NCI-H524 (cell line): ENCODE data around the gene SNRK.

Experiments used
- DNase-seq, 2 experiments: peaks; one replicate each; lab custom pipeline; 2025; lab: John Stamatoyannopoulos, UW

SNRK gene

DNA sequence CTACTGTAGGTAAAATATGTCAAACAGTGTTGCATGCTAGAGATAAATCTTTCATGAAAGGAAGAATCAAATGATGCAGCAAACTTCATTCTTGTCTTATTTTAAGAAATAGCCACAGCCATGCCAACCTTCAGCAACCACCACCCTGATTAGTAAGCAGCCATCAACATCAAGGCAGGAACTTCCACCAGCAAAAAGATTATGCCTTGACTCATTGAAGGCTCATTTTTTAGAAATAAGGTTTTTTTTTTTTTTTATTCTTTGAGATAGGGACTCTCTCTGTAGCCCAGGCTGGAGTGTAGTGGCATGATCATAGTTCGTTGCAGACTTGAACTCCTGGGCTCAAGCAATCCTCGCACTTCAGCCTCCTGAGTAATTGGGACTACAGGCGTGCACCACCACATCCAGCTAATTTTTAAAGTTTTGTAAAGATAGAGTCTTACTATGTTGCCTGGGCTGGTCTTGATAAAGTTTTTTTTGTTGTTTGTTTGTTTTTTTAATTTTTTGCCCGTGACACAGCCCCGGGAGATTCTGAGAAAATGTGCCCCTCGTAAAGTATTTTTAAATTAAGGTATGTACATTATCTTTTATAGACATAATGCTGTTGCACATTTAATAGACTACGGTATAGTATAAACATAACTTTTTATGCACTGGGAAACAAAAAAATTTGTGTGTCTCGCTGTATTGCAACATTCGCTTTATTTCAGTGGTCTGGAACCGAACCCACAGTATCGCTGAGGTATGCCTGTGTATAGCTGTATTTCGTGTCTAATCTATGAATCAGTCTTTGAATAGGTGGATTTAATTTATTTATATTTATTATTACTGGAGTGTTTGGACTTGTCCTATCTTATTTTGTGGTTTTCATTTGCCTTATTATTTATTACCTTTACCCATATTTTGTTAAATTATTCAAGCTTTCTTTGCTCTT, 23.3 kb downstream of the SNRK start:
- DNase-seq: no peak

DNA sequence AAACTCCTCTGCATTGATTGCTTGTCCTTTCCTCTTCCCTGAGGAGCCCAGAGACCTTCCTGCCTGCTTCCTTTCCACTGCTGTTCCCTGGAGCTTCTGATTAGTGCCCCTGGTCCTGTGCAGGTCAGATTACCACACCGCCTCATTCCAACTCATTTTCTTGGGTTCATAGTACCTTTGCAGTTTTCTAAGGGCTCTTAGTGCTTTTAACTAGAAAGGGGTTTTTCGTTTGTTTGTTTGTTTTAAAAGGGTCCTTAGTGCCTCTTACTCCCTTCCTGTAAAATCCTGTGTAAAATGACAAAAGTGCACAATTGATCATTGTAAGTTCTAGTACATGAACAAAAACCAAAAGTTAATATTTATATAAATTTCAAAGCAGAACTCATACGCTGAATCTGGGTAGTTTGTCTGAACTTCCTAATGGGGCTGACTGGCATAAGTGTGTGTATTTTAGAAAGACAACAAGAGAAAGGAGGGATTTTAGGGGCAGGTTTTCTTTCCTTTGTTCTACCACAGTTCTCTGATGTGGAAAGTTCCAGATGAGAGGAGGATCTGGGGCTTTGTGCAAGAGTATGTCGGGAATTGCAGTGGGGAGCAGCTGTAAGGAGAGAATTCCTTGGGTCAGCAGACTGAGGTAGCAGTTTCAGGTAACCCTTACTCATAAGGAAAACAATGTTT, 30.6 kb downstream of the SNRK start:
- DNase-seq: no peak

DNA sequence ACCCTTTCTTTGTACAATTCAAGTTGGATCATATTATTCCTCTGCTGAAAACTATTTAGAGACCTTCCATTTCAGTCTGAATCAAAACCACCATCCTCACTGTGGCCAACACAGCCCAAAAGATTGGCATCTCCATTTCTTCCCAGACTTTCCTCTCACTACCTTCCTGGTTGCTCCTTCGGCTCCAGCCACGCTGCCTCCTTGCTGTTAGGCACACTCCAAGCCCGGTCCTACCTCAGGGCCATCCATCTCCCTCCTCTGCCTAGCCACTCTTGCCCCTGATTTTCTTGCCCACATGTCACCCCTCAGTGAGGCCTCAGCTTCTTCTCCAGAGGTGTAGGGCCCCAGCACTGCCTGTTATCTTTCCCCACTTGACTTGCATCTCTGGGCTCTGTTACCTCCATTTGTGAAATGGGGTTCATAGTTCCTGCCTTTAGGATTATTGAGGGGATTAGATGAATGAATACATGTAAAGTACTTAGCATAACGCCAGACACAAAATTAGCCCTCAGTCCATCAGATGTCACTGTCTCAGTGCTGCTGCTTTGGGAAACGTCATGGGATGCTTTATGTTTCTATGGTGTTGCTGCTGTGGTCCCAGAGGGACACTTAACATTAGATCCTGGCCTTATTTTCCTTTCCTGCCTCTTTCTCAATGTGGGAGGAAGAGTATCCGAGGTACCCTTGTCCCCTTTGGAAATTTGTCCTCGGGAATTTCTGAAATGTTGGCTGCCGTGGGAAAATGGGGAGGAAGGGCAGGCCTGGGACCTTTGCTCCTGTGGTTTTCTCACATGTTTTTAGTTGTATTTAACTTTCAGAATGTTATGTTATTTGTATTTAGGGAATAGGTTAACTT, 31.3 kb downstream of the SNRK start:
- DNase-seq: peak in 1 of 2 experiments; percentile 15

DNA sequence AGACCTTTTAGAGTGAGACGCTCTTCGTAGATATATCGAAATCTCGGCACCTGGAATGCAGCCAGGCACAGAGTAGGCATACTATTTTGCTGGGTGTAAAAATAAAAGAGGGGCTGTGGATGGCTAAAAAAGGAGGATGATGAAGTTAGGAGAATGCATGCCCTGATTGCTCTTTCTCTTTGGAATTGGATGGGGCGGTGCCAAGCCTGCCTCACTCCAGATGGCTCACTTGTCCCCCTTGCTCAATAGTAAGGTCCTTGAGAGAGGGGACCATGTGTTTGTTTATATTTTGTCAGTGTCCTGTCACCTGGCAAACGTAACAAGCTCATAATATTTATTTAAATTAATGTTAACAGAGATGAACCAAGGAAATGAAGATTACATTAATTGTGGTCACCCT, 33.0 kb downstream of the SNRK start:
- peak; percentile 4 to 64 for DNase-seq

DNA sequence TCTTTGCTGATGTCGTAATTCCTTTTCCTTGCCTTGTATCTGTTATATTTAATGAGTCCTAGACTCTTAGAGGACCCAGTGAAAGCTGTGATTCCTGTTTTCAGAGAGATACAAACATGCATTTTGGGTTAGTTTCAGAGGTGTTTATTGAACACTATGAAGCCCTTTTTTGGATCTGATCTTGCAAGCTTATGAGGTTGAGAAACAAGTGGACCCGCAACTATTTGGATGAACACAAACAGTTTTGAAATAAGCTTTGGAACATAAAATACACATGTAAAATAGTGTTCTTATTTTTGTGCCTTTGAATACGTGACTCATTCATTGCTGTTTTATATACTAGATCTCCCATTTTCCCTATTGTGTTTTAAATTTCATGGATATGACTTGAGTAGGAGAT, 33.5 kb downstream of the SNRK start:
- DNase-seq: no peak

DNA sequence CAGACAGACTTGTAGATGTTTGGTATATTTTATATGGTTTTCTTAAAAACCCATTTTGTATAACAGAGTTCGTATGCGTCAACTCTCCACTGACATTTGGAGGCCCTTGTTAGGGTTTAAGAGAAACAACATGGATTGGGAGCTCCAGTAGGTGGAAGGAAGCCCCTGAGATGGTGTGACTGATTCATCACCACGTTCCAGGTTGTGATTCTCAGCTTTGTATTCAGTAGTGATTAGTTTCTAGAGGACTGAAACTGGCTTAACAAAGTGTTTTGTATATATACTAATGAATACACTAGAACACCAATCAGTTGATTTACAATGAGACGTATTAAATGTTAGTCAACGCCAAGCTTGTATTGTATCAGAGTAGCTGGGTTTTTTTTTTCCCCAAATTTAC, 33.9 kb downstream of the SNRK start:
- DNase-seq: no peak

DNA sequence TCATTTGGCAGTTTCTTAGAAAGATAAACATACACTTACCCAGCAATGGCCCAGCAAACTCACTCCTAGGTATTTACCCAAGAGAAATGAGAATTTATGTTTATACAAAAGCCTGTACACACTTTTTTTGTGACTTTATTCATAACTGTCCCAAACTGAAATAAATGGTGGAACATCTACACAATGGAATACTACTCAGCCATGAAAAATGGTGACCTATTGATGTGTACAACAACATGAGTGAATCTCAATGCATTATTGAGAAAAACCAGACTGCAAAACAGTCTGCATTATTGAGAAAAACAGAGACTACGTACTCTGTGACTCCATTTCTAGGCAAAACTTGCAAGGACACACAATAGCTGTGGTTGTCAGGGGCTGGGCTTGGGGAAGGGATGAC, 37.2 kb downstream of the SNRK start:
- DNase-seq: no peak

DNA sequence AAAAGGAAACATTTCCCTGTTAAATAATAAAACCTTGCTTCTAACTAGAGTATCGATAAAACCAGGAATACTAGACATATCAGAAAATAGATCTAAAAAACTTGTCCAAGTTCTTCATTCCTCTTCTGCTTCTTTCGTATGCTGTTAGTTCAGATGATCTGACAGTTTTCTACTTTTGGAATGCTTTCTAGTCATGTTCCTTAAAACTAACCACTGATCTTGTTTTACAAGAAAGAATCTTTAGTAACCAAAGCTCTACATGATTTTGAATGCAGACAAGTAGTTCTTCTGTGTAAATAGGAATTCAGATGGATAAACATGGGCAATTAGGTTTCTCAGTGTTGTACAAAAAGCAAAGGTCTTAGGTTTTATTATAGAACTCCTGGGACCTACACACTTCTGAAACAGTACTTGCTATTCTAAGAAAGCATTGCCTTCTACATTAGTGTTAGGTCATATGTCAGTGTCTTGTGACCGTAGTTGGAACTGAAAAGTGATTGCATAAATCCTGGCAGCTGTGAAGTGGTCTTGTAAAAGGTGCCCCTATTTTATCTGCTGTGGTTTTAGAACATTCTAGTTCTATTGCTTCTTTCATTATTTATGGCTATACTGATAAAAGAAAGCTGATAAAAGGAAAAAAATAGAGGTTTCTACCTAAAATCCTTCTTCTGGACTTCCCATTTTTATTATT, 40.7 kb downstream of the SNRK start:
- no peak for DNase-seq

DNA sequence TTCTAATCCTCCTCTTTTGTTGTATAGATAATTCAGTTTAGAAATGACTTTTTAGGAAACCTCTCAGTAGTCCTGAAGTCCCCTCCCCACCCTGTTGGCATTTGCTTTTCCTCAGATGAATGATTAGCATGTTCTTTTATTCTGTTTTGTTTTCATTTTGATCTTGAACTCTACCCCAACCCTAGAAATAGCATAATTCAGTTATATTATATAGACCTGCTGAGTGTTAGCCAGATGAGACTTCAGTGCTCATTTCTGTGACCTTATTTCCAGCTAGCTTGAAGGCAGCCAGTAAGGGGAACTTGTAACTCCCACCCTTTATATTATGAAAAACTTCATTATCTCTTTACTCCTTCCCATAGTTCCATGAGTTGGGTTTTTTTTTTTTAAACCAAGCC, 41.2 kb downstream of the SNRK start:
- DNase-seq: no peak

DNA sequence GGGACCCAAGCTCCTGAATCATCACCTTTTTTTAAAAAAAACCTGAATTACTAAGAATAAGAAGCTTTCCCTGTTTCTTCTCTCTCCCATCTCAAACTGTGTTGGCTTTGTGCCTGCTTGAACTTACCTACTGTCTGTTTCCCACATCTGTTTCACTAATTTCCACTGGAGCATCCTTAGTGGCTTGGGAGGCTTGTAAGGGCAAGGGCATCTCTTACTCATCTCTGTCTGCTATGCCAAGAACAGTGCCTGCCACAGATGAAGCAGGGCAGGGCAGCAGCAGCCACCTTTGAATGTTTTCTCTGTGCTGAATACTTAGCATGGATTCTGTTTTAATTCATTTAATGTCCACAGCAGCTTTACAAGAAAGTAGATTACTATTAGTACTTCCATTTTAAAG, 42.3 kb downstream of the SNRK start:
- DNase-seq: peak in 1 of 2 experiments; percentile 6

DNA sequence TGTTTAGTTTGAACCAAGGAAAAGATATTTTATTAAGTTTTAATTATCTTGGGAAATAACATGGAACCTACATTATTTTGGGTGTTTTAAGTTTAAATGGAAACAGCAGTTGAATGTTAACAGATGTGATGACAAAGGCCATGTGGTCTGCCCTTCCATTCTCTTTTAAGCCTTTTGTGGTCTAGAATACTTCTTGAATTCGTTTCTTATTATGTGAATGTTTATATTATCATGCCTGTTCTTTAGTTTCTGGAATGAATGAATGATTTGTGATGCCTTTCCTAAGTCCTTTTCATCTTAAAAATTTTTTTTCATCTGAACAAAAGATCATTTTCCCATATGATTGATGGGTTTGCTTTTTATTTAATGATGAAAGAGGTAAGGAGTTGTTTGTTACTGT, 44.6 kb downstream of the SNRK start:
- no peak for DNase-seq

DNA sequence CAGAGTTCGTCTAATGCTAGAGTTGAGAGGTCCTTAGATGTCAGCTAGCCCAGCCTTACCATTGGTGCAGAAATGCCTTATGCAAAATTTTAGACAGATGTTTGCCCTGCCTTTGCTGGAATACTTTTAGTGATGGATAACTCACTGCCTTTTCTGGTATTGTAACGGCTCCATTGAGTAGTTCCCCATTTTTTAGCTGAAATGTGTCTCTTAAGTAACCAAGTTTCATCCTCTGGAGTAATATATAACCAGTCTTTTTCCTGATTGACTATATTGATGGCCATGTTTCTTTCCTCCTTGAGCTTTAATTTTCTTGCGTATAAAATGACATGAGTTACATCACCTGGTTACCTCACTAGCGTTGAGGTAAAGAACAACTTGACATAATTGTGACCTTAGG, 45.0 kb downstream of the SNRK start:
- no peak for DNase-seq

DNA sequence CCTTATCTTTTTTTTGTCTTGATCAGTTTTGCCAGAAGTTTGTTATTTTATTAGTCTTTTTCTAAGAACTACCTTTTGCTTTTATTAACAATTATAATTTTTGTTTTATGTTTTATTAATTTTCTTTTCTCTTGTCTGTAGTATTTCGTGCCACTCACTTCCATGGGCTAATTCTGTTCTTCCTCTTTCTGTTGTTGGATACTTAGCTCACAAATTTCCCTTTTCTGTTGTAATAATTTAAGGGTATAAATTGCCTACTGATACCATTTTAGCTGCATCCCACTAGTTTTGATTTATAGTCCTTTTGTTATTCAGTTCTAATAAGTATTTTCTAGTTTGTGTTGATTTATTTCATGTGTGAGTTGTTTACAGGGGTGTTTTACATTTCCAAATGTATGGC, 48.6 kb downstream of the SNRK start:
- no peak for DNase-seq

DNA sequence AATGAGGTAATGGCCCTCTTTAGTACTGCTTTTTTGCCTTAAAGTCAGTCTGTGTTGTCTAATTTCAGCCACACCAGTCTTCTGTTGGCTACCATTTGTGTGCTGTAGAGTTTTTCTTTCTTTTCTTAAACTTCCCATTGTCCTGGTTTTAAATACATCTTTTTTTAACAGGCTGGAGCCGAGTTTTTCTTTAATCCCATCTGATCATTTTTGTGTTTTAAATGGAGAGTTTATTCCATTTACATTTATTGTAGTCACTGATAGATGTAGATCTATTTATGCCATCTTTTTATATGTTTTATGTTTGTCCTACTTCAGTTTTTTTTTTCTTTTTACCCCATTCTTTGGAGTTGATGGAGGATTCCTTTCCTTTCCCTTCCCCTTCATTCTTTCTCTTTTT, 49.5 kb downstream of the SNRK start:
- no peak for DNase-seq

DNA sequence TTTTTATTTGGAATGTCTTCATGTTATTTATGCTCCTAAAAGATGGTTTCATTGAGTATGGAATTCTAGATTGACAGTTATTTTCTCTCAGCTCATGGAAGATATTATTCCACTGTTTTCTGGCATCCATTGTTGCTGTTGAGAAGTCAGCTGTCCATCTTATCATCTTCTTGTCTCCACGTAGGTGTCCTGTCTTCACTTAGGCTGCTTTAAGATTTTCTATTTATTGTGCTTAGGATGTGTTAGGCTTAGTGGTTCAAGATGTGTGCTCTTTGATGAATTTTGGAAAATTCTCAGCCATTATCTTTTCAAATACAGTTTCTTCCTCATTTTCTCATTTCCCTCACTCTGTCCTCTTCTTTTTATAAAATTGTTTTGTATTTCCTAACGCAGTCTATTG, 52.0 kb downstream of the SNRK start:
- no peak for DNase-seq

DNA sequence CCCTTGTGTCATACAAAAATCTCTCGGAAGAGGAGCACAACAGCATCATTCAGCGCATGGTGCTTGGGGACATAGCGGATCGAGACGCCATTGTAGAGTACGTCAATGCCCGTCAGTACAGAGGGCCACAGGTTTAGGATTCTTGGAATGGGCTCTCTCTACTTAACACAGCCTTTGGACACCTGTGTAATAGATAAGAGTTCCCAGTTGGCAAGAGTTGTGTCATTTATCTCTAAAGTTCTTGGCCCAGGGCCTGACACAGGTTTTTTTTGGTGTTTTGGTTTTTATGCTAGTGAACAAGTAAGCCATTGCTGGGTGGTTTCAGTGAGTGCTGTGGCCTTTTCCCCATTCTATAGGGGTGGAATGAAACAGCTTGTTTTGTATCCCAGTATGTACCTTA, 54.1 kb downstream of the SNRK start:
- DNase-seq: no peak

DNA sequence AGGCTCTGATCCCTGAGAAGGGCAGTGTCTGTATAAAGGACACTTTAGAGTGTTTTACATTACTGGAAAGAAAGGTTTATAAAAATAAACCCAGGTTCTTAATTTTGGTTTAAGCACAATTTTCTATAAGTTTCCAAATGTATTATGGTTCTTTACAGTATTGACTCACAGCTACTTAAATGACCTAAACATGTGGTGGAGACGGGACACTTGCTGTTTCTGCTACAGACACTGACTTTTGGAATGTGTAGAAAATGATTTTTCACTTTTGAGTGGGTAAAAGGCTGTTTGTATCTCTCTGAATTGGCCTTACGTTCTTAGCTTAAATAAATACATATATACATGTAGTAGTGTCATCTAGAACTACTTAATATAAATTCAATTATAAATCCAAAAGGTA, 55.4 kb downstream of the SNRK start:
- DNase-seq: no peak

DNA sequence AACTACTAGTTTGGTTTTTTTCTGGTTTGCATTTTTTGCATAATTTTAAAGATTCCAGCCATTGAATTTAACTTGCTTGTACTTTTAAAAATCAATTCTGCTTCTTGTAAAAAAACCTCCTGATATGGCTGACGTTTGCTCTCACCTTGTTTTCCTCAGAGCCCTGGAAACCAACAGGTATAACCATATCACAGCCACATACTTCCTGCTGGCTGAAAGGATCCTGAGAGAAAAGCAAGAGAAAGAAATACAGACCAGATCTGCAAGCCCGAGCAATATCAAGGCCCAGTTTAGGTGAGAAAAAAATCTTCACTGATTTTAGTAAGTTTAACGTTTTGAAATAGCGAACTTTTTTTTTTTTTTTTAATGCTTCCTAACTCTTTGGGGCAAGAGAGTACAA, 56.8 kb downstream of the SNRK start:
- no peak for DNase-seq

DNA sequence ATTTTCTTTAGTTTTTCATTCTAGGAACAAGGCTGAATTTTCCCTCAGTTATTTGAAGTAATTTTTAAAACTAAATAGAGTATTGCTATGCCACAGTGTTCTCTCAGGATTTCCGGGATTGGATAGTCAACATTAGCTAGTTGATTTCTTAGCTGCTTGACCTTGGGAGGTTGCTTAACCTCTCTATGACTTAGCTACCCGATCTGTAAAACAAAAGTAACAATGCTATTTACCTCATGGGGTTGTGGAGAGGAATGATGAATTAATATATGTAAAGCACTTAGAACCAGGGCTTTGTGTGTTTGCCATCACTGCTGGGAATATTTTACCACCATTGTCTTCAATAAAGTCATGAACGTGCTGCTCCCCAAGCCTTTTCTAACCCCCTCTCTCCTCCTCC, 57.5 kb downstream of the SNRK start:
- no peak for DNase-seq

DNA sequence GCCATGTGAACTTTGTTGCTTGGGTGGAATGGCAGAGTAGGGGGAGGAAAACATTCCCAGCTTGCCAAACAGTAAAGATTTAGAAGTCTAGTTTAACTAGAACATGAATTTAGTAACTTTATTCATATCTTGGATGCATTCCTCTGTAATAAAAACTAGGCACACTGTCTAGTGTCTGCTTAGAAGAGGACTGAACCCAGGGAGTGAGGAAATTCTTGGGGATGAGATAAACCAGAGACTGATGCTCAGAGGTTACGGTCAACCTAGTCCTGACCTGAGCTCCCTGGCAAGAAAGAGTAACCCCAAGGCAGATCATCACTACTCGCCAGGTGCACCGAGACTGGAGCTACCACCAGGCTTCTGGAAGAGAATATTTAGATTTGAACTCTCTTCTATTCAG, 58.2 kb downstream of the SNRK start:
- no peak for DNase-seq

DNA sequence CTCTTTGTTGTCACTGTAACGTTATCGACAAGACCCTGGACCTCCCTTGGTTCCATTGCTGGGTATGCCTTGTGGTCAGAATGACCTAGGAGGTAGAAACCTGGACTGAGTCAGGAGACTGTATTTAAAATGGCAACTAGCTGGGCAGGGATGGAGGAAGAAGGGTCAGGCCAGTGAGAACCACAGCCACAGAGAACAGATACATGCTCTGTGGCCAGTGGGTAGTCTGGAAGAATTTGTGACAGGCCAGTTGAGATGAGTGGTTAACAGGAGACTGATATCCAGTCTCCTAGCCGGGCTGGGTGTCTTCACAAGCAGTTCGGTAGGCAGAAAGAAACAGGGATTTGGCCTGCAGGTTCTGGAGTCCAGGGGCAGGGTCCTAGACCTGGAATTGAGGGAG, 58.9 kb downstream of the SNRK start:
- no peak for DNase-seq

DNA sequence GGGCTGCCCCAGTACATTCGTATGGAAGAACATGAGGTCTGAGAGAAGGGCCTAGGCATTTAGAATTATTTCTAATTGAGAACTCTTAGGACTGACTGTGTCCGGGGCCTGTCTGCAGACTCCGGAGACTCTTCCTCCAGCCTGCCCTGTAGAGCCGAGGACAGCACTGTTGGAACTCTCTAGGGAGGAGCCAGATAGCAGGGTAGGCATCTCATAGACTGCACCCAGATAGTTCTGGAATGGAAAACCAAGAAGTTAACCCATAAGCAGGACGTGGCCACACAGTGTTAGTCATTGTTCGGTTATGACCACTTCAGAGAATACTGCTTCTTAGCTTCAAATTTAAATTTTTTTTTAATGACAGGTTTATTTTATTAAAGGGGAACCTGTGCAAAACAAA, 59.5 kb downstream of the SNRK start:
- no peak for DNase-seq
